Measurements from ENCODE around the gene CALM3.

- TF ChIP-seq CTCF (IDR thresholded peaks at IDR 0.05) (no peak), POLR2A (IDR thresholded peaks at IDR 0.05) (no peak)
Measured at GRCh38 chr19:46552891-46553290, 48.2 kb upstream of the CALM3 start.
